ENCODE measurements around the gene DNAL1.

DNA sequence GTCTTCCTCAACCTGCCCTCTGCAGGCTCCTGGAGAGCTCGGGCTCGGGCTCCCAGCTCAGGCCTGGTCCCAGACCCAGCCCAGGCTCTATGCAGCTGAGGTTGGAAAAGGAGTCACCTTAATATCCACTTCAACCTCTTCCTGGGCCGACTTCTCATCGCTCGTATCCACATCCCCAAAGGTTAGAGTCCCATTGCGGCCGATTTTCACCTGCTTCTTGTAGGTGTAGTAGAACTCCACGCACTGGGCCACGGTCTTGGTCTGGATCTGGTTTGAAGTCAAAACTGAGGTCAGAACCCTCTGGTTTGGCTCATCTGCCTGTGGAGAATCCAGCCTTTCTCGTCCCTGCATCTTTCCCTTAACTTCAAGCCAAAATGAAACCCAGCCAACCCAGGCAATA is 77.8 kb downstream of the DNAL1 start:
- TF ChIP-seq POLR2A (IDR thresholded peaks at IDR 0.05) (no peak), POLR2AphosphoS5 (IDR thresholded peaks at IDR 0.05) (no peak), EP300 (IDR thresholded peaks at IDR 0.05) (no peak)
- TF ChIP-seq, protein P1, sequence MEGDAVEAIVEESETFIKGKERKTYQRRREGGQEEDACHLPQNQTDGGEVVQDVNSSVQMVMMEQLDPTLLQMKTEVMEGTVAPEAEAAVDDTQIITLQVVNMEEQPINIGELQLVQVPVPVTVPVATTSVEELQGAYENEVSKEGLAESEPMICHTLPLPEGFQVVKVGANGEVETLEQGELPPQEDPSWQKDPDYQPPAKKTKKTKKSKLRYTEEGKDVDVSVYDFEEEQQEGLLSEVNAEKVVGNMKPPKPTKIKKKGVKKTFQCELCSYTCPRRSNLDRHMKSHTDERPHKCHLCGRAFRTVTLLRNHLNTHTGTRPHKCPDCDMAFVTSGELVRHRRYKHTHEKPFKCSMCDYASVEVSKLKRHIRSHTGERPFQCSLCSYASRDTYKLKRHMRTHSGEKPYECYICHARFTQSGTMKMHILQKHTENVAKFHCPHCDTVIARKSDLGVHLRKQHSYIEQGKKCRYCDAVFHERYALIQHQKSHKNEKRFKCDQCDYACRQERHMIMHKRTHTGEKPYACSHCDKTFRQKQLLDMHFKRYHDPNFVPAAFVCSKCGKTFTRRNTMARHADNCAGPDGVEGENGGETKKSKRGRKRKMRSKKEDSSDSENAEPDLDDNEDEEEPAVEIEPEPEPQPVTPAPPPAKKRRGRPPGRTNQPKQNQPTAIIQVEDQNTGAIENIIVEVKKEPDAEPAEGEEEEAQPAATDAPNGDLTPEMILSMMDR (IDR thresholded peaks at IDR 0.05), result no peak
